ENCODE data around the gene ERP44. TPM values are rescaled to one million over a fixed set of nuclear protein-coding genes. Genes with fewer than 3 reads are reported as not detected.
A peak's percentile ranks its signal among the peaks of the same experiment; 100 is the strongest.

The ERP44 gene
- polyA plus RNA-seq, 1 donor (not counting 4 experiments of a cell fraction or from before 2014, with no cell fraction given) = 17.6 TPM

DNA sequence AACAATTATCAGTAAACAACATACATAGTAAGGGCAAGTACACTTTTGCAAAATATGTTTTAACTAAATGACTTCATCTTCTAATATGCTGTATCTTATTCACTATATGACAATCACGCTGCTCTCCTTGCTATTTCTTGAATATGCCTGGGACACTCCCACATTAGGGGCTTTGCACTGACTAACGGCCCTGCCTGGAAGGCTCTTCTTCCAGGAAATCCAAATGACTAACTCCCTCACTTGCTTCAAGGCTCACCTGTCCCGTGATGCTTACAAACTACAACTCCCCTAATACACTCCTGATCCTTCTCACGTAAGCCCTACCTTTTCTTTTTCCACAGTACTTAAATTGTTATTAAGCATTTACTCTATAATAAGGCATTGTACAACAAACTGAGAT lies 10.6 kb downstream of the ERP44 start:
- no peak overlapping the region for H3K4me3 ChIP-seq (ENCODE audit: control insufficient read depth in 2 of 3, extremely low read depth in 1 of 3, insufficient read depth in 2 of 3, low read depth in 1 of 3, low read length in 3 of 3)
- peaks cover 2% of the 10 kb centered on the region for H3K9me1 ChIP-seq (ENCODE audit: control insufficient read depth, extremely low read depth, insufficient read depth, low read length)
- H3K27ac ChIP-seq (ENCODE audit: control insufficient read depth, insufficient read depth, low read length) = no peak overlapping the region
- peak; percentile 76 for FAIRE-seq
- no peaks in the 10 kb centered on the region for H3K9me3 ChIP-seq (ENCODE audit: control insufficient read depth, low read depth, low read length)
- DNase-seq (ENCODE audit: low read depth, low spot score) = no peak
- H3K27me3 ChIP-seq (ENCODE audit: control insufficient read depth, extremely low read depth, insufficient read depth, low read length) = no peaks in the 10 kb centered on the region
- H3K4me1 ChIP-seq (ENCODE audit: control insufficient read depth, extremely low read depth, insufficient read depth, low read length) = peaks cover 11% of the 10 kb centered on the region
- no peak for TF ChIP-seq EZH2 (IDR thresholded peaks at IDR 0.05; ENCODE audit: low read length)
- TF ChIP-seq, protein P1, sequence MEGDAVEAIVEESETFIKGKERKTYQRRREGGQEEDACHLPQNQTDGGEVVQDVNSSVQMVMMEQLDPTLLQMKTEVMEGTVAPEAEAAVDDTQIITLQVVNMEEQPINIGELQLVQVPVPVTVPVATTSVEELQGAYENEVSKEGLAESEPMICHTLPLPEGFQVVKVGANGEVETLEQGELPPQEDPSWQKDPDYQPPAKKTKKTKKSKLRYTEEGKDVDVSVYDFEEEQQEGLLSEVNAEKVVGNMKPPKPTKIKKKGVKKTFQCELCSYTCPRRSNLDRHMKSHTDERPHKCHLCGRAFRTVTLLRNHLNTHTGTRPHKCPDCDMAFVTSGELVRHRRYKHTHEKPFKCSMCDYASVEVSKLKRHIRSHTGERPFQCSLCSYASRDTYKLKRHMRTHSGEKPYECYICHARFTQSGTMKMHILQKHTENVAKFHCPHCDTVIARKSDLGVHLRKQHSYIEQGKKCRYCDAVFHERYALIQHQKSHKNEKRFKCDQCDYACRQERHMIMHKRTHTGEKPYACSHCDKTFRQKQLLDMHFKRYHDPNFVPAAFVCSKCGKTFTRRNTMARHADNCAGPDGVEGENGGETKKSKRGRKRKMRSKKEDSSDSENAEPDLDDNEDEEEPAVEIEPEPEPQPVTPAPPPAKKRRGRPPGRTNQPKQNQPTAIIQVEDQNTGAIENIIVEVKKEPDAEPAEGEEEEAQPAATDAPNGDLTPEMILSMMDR (optimal IDR thresholded peaks at IDR 0.05 in 1 of 3, IDR thresholded peaks at IDR 0.05 in 1 of 3, conservative IDR thresholded peaks at IDR 0.05 in 1 of 3; ENCODE audit: extremely low read depth in 1 of 3, insufficient read depth in 2 of 3, low read length in 3 of 3) = no peak
- H3K4me2 ChIP-seq (ENCODE audit: control insufficient read depth, extremely low read depth, insufficient read depth, low read depth, low read length) = no peak overlapping the region
- no peaks in the 10 kb centered on the region for H3K36me3 ChIP-seq (ENCODE audit: control insufficient read depth in 2 of 2, extremely low read depth in 1 of 2, insufficient read depth in 2 of 2, low read length in 2 of 2)
- no peak overlapping the region for H2AFZ ChIP-seq (ENCODE audit: control insufficient read depth, low read length)
- dilution Hi-C loops (cut with MboI; ENCODE audit: extremely low pct_ligation_motif_present, low sequenced_read_pairs) = no loop called here
- peaks cover 74% of the 10 kb centered on the region for H3K79me2 ChIP-seq (ENCODE audit: control insufficient read depth, insufficient read depth, low read length)
- H3K9ac ChIP-seq (ENCODE audit: control insufficient read depth, extremely low read depth, insufficient read depth, low read length) = no peak overlapping the region
- H4K20me1 ChIP-seq (ENCODE audit: control insufficient read depth, extremely low read depth, insufficient read depth, low read length) = peaks cover 33% of the 10 kb centered on the region

DNA sequence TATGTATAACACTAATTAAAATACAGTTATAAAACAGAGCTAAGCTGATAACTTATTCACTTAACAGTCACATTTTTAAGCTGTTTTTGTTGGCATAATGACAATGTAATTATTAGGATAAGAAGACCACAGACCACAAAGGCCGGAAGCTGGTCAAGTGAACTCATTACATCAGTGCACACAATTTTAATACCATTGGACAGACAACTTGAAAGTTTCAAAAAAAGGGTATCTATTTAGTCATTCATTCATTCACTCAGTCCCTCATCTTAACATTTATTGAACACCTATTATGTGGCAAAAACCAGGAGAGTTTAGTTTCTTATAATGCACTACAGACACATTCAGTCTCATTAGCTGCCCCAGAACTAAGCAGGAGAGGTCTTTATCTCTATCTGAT lies 11.6 kb downstream of the ERP44 start:
- TF ChIP-seq EZH2 (IDR thresholded peaks at IDR 0.05; ENCODE audit: low read length) = no peak
- TF ChIP-seq, protein P1 (optimal IDR thresholded peaks at IDR 0.05 in 1 of 3, IDR thresholded peaks at IDR 0.05 in 1 of 3, conservative IDR thresholded peaks at IDR 0.05 in 1 of 3; ENCODE audit: extremely low read depth in 1 of 3, insufficient read depth in 2 of 3, low read length in 3 of 3) = no peak
- Histone ChIP-seq H3K79me2 (ENCODE audit: control insufficient read depth, insufficient read depth, low read length) (peaks cover 70% of the 10 kb centered on the region), H2AFZ (ENCODE audit: control insufficient read depth, low read length) (no peak overlapping the region), H3K36me3 (ENCODE audit: control insufficient read depth in 2 of 2, extremely low read depth in 1 of 2, insufficient read depth in 2 of 2, low read length in 2 of 2) (no peaks in the 10 kb centered on the region), H3K9me3 (ENCODE audit: control insufficient read depth, low read depth, low read length) (no peaks in the 10 kb centered on the region), H3K27me3 (ENCODE audit: control insufficient read depth, extremely low read depth, insufficient read depth, low read length) (no peaks in the 10 kb centered on the region), H3K27ac (ENCODE audit: control insufficient read depth, insufficient read depth, low read length) (no peak overlapping the region), H3K9me1 (ENCODE audit: control insufficient read depth, extremely low read depth, insufficient read depth, low read length) (peaks cover 2% of the 10 kb centered on the region), H3K9ac (ENCODE audit: control insufficient read depth, extremely low read depth, insufficient read depth, low read length) (no peak overlapping the region), H3K4me1 (ENCODE audit: control insufficient read depth, extremely low read depth, insufficient read depth, low read length) (peaks cover 15% of the 10 kb centered on the region), H3K4me2 (ENCODE audit: control insufficient read depth, extremely low read depth, insufficient read depth, low read depth, low read length) (no peak overlapping the region), H3K4me3 (ENCODE audit: control insufficient read depth in 2 of 3, extremely low read depth in 1 of 3, insufficient read depth in 2 of 3, low read depth in 1 of 3, low read length in 3 of 3) (no peak overlapping the region), H4K20me1 (ENCODE audit: control insufficient read depth, extremely low read depth, insufficient read depth, low read length) (peaks cover 40% of the 10 kb centered on the region)
- no peak for FAIRE-seq
- no peak for DNase-seq (ENCODE audit: low read depth, low spot score)
- dilution Hi-C loops (cut with MboI; ENCODE audit: extremely low pct_ligation_motif_present, low sequenced_read_pairs) = no loop called here
